Esophagus (tissue), 2 donors: ENCODE results near the gene RGR. TPM values are rescaled to one million over a fixed set of nuclear protein-coding genes. Genes with fewer than 3 reads are reported as not detected.

ENCODE experiments used
- H3K27ac ChIP-seq, 2 donors: one replicate each; pipeline ENCODE4 v1.5.1; 2013; ENCODE audit warnings: low read depth in 2 of 2, mild to moderate bottlenecking in 2 of 2, inconsistent platforms in 1 of 2, low read length in 1 of 2, moderate library complexity in 1 of 2
- H3K27me3 ChIP-seq, 2 donors: one replicate each; pipeline ENCODE4 v1.6.1; 2013; ENCODE audit warnings: low read length in 2 of 2, control low read depth in 1 of 2, mild to moderate bottlenecking in 1 of 2; ENCODE audit not compliant: insufficient read depth in 2 of 2, control insufficient read depth in 1 of 2
- H3K36me3 ChIP-seq, 2 donors: one replicate each; pipeline ENCODE4 v1.6.1; 2013; ENCODE audit warnings: low read length in 1 of 2; ENCODE audit not compliant: control insufficient read depth in 2 of 2, insufficient read depth in 2 of 2
- H3K4me1 ChIP-seq, 2 donors: one replicate each; pipeline ENCODE4 v1.6.1; 2013; ENCODE audit warnings: low read length in 1 of 2; ENCODE audit not compliant: control insufficient read depth in 2 of 2, insufficient read depth in 2 of 2
- H3K4me3 ChIP-seq, 2 donors: one replicate each; pipeline ENCODE4 v1.5.1; 2013; ENCODE audit warnings: low read length in 2 of 2, mild to moderate bottlenecking in 2 of 2, low read depth in 1 of 2, moderate library complexity in 1 of 2
- H3K9me3 ChIP-seq, 2 donors: one replicate each; pipeline ENCODE4 v1.6.1; 2013; ENCODE audit warnings: mild to moderate bottlenecking in 2 of 2, low read depth in 1 of 2, low read length in 1 of 2, moderate library complexity in 1 of 2; ENCODE audit not compliant: control insufficient read depth in 2 of 2, insufficient read depth in 1 of 2
- WGBS, 2 donors: extraction: QIAGEN DNeasy Blood & Tissue Kit; methylation state at CpG; one replicate each; pipeline ENCODE4 v1.1.7; 2013; 5-methylcytosine and 5-hydroxymethylcytosine counted together
- polyA plus RNA-seq, 2 donors: library from polyadenylated mRNA; stranded (reverse); fragments of 200-250 nt; gene quantifications; one replicate each; pipeline ENCODE4 v1.2.3, GENCODE V29; 2013
- donor health status: healthy with polysubstance abuse.
- donor health status: Bipolar disorder and iron deficiency.

Gene RGR
- polyA plus RNA-seq, 2 donors: 0.31 to 0.33 TPM

- Histone ChIP-seq H3K9me3 (no peaks in the 10 kb centered on the region), H3K27me3 (no peaks in the 10 kb centered on the region), H3K27ac (no peak overlapping the region), H3K4me1 (no peaks in the 10 kb centered on the region), H3K36me3 (no peaks in the 10 kb centered on the region), H3K4me3 (no peak overlapping the region)
- WGBS, 2 donors: 86 to 90% methylated on average over 10 of the region's 10 CpGs
Observed at GRCh38 chr10:84232376-84232775, 12.5 kb upstream of the RGR start.

GRCh38 chr10:84233940-84234339 lies 10.9 kb upstream of the RGR start:
- WGBS, 2 donors: 77 to 84% methylated on average over 4 of the region's 4 CpGs
- H3K27me3 ChIP-seq: no peaks in the 10 kb centered on the region
- H3K27ac ChIP-seq: no peak overlapping the region
- H3K36me3 ChIP-seq: no peaks in the 10 kb centered on the region
- H3K9me3 ChIP-seq: no peaks in the 10 kb centered on the region
- H3K4me1 ChIP-seq: no peaks in the 10 kb centered on the region
- H3K4me3 ChIP-seq: no peak overlapping the region

GRCh38 chr10:84234479-84234878 lies 10.4 kb upstream of the RGR start:
- Histone ChIP-seq H3K27ac (no peak overlapping the region), H3K4me3 (no peak overlapping the region)
- 83 to 95% methylated on average over 4 of the region's 4 CpGs for WGBS, 2 donors

GRCh38 chr10:84235096-84235495 lies 9.8 kb upstream of the RGR start:
- Histone ChIP-seq H3K36me3 (no peaks in the 10 kb centered on the region), H3K27me3 (no peaks in the 10 kb centered on the region), H3K27ac (no peak overlapping the region), H3K4me1 (no peaks in the 10 kb centered on the region), H3K9me3 (no peaks in the 10 kb centered on the region), H3K4me3 (no peak overlapping the region)
- WGBS, 2 donors: 71 to 75% methylated on average over 4 of the region's 4 CpGs

More at GRCh38 chr10:84234479-84234878, 10.4 kb upstream of the RGR start:
- Histone ChIP-seq H3K4me1 (no peaks in the 10 kb centered on the region), H3K36me3 (no peaks in the 10 kb centered on the region), H3K27me3 (no peaks in the 10 kb centered on the region), H3K9me3 (no peaks in the 10 kb centered on the region)

DNA sequence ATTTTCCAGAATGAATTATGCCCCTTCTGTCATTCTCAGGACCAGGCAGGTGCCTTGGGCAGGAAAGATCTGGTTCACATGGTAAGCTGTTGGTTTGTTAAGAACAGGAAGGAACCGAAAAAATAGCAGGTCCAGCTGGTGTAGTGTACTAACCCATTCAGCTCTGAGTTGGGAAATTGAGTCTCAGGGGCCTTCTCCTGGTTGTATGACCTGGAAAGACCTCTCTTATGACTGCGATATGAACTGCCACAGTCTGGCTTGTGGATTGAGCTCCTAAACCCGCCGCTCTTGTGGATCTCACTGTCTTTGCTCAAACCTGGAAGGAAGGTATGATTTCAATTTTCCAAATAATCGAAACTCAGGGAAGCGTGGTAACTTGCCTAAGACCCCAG lies 8.1 kb upstream of the RGR start:
- Histone ChIP-seq H3K9me3 (no peaks in the 10 kb centered on the region), H3K27ac (no peak overlapping the region), H3K27me3 (no peaks in the 10 kb centered on the region), H3K4me3 (no peak overlapping the region), H3K36me3 (no peaks in the 10 kb centered on the region), H3K4me1 (no peaks in the 10 kb centered on the region)
- 84 to 85% methylated on average over 6 of the region's 6 CpGs for WGBS, 2 donors

GRCh38 chr10:84237199-84238051 lies 7.4 kb upstream of the RGR start:
- no peaks in the 10 kb centered on the region for H3K9me3 ChIP-seq
- H3K36me3 ChIP-seq: no peaks in the 10 kb centered on the region
- H3K27ac ChIP-seq: no peak overlapping the region
- H3K4me1 ChIP-seq: no peaks in the 10 kb centered on the region
- WGBS, 2 donors: 53 to 57% methylated on average over 48 to 52 of the region's 52 CpGs
- H3K4me3 ChIP-seq: no peak overlapping the region
- no peaks in the 10 kb centered on the region for H3K27me3 ChIP-seq

- H3K36me3 ChIP-seq: no peaks in the 10 kb centered on the region
- H3K4me1 ChIP-seq: no peaks in the 10 kb centered on the region
- 75 to 79% methylated on average over 3 of the region's 3 CpGs for WGBS, 2 donors
Observed at GRCh38 chr10:84238909-84239308, 5.9 kb upstream of the RGR start.

GRCh38 chr10:84241185-84241790 lies 3.6 kb upstream of the RGR start, which contains the start of gene LRIT1:
LRIT1 (minus strand) TSS chr10:84241546; CDS start chr10:84241439, 107 bp downstream.
- Histone ChIP-seq H3K27ac (no peak within 1 kb of the TSS), H3K9me3 (no peaks in the 10 kb centered on the region)
- 83 to 87% methylated on average over 13 of the region's 13 CpGs for WGBS, 2 donors

More at GRCh38 chr10:84238909-84239308, 5.9 kb upstream of the RGR start:
- Histone ChIP-seq H3K27me3 (no peaks in the 10 kb centered on the region), H3K27ac (no peak overlapping the region), H3K9me3 (no peaks in the 10 kb centered on the region), H3K4me3 (no peak overlapping the region)

DNA sequence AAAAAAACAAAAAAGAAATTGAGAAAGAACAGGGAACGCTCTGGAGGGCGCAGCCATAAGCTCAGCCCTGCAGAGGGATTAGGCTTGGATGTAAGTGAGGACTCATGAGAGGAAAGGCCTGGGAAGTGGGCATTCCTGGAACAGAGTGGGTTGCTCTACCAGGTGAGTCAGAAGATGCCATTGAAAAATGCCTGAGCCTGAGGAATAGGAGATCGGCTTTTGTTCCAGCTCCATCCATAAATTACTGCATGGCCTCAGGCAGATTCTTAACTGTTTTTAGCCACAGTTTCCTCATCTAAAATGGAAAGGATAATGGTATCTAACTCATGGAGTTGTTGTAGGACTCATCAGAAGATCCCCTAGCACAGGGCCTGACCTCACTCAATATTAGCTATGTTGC lies 1.1 kb upstream of the RGR start:
- Histone ChIP-seq H3K4me3 (no peak overlapping the region), H3K9me3 (no peaks in the 10 kb centered on the region), H3K4me1 (no peaks in the 10 kb centered on the region), H3K36me3 (no peaks in the 10 kb centered on the region), H3K27ac (no peak overlapping the region), H3K27me3 (no peaks in the 10 kb centered on the region)
- 85 to 96% methylated on average over 3 of the region's 3 CpGs for WGBS, 2 donors

More at GRCh38 chr10:84241185-84241790, 3.6 kb upstream of the RGR start, which contains the start of gene LRIT1:
- no peaks in the 10 kb centered on the region for H3K27me3 ChIP-seq
- no peak within 1 kb of the TSS for H3K4me3 ChIP-seq
- H3K4me1 ChIP-seq: no peaks in the 10 kb centered on the region
- H3K36me3 ChIP-seq: no peaks in the 10 kb centered on the region
